Activated CD8-positive, alpha-beta memory T cell treated with anti-CD3 and anti-CD28 coated beads for 1 hour (primary cell): ENCODE measurements around the gene SYTL5.
"Not testable (repeated sequence)": the region's sequence is repeated elsewhere in the genome, so short reads cannot be mapped to it uniquely, and the experiment has no call there.

Source experiments
- DNase-seq, 2 donors: peaks; one replicate each; pipeline ENCODE4 v3.0.0-alpha.2; 2020; ENCODE audit warnings: low read depth in 1 of 2; ENCODE audit errors: extremely low read depth in 1 of 2

SYTL5 gene

GRCh38 chrX:38006291-38006690 lies at the start of gene SYTL5:
Gene SYTL5, plus strand, starts transcription at chrX:38006553. Its CDS starts 27,337 bp downstream, at chrX:38033890.
- DNase-seq = no peak

DNA sequence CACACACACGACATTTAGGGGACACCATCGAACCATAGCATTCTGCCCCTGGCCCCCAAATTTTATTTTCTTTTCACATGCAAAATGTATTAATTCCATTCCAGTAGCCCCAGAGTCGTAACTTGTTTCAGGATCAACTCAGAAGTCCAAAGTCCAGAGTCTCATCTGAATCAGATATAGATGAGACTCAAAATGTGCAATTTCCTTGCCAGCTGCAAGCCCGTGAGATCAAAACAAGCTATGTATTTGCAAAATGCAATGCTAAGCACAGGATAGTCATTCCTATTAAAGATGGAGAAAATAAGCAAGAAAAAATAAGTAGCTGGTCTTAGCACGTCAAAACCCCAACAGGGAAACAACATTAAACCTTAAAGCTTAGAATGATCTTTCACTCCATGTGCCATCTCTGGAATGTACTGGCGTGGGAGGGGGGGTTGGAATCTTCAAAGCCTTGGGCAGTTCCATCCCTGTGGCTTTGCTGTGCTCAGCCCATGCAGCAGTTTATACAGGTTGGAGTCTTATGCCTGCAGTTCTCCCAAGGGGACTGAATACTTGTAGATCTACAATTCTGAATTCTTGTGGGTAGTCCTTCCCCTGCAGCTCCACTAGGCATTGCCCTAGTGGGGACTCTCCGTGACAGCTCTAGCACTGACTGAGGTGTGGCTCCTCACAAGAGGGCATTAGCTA lies 47.7 kb upstream of the SYTL5 start:
- no peak for DNase-seq

DNA sequence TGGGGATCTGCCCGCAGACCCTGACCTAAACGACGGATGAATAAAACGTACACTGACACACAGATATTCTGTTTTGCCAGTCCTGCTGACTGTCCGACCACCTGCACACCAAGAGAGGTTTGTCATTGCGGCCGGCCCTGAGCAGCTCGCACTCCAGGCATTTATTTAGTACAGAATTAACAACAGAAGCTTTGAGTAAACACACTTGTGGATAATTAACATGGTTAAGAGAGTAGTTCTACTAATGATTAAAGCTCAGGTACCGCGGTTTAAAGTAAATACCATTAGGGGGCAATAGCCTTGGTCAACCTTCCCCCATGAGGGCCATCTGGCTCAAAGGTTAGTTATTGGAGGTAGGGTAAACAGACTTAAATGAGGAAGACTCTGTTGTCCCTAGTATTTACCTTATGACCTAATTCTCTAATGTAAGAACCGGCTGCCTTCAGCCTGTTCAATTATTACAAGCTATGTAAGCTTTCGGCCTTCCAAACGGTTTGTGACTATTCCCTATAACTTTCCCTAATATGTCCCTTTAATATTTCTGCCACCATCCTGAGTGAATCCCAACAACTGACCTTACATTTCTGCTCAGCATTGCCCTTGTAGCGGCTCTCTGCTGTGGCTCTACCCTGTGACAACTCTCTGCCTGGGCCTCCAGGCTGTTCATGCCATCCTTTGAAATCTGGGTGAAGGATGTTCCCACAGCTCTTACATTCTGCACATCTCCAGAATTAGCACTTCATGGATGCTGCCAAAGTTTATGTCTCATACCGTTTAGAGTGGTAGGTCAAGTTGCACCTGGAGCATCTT lies 46.9 kb upstream of the SYTL5 start:
- no peak for DNase-seq

DNA sequence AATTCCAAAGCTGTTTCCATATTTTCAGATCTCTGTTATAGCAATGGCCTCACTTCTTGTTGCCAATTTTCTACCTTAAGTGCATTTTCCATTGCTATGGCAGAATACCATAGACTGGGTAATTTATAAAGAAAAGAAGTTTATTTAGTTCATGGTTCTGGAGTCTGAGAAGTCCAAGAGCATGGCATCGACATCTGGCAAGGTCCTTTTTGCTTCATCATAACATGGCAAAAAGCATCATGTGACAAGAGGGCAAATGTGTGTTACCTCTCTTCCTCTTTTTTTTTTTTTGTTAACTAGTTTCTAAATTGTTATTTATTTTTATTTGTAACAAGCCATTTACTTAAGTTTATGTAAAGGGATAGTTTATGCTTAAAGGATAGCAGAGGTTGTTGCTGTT lies 45.2 kb upstream of the SYTL5 start:
- DNase-seq = no peak

DNA sequence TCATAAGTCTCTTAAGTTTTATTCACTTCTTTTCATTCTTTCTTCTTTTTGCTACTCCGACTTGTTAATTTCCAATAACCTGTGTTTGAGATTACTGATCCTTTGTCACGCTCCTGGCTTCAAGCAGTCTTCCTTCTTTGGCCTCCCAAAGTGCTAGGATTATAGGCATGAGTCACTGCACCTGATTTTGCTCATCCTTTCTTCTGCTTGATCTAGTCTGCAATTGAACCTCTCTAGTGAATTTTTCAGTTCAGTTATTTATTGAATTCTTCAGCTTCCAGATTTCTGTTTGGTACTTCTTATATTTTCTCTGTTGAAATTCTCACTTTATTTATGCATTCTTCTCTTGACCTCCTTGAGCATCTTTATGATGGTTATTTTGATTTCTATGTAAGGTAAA lies 38.6 kb upstream of the SYTL5 start:
- DNase-seq = no peak

GRCh38 chrX:37975421-37975820 lies 30.9 kb upstream of the SYTL5 start:
- no peak for DNase-seq

DNA sequence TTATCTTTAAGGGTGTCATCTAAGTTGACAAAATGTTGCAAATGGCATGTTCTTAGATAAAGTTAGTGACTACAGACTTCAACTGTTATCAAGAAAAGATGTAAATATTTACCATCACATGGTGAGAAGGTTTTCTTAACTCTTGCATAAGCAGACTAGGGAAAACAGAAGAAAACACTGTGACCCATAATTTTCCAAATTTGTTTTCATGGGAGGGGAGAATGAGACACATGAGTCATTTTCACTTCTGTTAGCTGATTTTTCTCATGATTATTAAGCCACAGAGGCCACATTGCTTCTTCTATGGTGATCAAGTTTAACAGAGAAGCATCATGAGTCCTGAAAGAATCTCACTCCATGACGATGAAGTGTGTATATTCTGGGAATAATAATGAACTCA lies 30.2 kb upstream of the SYTL5 start:
- no peak for DNase-seq

- DNase-seq = no peak
Observed at GRCh38 chrX:37984880-37985279, 21.5 kb upstream of the SYTL5 start.

- no peak for DNase-seq
Observed at GRCh38 chrX:37986893-37987292, 19.5 kb upstream of the SYTL5 start.

GRCh38 chrX:37989304-37989703 lies 17.0 kb upstream of the SYTL5 start:
- DNase-seq = no peak

GRCh38 chrX:37991303-37991702 lies 15.1 kb upstream of the SYTL5 start:
- DNase-seq = not testable (repeated sequence)

- no peak for DNase-seq
Observed at GRCh38 chrX:37993176-37993575, 13.2 kb upstream of the SYTL5 start.

DNA sequence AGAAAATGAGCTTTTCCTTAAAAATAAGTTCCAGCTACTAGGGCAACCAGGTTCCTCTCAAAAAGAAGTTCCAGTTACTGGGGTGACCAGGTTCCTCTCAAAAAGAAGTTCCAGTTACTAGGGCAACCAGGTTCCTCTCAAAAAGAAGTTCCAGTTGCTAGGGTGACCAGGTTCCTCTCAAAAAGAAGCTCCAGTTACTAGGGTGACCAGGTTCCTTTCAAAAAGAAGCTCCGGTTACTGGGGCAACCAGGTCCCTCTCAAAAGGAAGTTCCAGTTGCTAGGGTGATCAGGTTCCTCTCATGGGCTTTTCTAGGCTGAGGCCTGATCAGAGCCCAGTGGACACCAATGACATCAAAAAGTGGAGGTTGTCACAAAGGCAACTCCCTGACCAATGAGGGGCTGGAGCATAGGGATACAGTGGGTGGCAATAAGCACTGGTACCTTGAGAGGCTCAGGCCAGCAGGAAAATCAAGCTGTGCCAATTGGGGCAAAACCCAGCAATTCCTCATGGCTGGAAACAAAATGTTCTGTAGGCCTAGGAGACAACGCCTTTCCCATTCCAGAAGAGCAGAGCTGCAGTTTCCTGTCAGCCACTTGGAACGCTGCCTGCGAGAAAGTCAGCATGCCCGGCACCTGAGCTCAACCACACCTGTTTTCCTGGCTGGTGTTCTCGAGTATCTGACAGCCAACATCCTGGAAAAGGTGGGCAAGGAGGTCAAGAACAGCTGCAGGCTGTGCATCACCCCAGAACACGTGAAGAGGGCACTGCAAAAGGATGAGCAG lies 12.3 kb upstream of the SYTL5 start:
- DNase-seq = no peak

DNA sequence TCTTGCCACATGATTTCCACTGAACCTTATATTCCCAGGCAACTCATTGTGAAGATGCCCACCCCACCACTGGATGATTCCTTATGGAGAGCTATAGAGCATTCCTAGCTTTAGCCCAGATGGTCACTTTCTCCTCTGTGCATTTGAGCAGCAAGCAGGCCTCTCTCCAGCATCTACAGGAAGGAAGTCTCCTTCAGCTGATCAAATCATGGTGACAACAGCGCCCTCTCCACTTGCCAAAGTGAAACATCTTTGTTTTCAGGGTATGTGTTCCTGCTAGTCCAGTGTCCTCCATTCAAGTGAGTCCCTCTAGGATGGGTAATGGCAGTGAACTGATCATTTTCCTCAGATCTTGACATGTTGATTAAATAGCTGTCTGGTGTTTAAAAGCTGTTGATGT lies 10.9 kb upstream of the SYTL5 start:
- no peak for DNase-seq

DNA sequence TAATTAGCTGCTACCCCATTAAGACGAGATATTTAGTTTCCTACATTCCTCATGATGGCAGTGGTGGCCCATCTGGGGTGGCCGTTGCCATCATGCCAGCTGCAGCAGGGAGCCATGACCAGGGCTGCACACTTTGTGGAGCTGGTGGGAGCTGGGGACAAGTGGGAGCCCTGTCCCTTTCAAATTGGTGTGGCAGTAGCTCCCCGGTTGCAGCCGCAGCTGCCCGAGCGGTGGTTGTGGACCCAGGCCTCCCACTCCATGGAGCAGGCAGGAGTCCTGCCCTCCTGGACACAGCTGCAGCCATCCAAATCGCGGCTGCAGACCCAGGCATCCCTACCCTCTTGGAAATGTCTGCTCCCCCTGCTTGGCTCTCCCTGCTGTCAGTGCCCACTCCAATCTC lies 9.3 kb upstream of the SYTL5 start:
- DNase-seq = no peak

GRCh38 chrX:37998586-37999262 lies 7.6 kb upstream of the SYTL5 start:
- DNase-seq = no peak

DNA sequence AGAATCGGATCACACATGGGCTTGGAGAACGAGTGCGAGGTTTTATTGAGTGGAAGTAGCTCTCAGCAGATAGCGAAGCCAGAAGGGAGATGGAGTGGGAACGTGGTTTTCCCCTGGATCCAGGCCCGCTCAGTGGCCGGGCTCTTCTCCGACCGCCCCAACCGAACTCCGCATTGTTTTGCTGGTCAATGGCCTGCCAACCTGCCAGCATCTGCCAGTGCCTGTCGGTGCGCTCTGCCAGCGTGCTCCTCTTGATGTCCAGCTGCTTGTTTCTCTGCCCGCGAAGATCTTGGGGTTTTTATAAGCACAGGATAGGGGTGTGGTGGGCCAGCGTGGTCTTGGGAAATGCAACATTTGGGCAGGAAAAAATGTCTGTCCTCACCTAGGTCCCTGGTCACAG lies 5.6 kb upstream of the SYTL5 start:
- no peak for DNase-seq

GRCh38 chrX:38004046-38004445 lies 2.3 kb upstream of the SYTL5 start:
- DNase-seq = no peak

GRCh38 chrX:38006778-38007177 lies 425 bp downstream of the SYTL5 start:
- no peak for DNase-seq

DNA sequence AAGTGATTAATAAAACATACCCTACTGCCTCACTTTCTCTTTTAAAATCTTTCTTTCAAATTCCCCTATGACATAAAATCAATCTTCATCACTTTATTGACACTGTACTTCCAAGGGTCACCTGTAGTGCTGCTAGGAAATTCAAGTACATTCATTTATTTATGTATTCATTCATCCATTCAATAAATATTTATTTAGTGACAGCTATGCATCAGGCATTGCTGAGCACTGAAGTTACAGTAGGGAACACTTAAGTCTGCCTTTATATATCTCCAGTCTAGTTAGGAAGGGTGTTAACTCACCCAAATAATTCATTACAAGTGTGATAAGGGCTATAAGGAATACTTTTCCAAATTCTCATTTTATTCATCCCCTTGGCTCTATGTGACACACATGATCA lies 2.3 kb downstream of the SYTL5 start:
- no peak for DNase-seq

- no peak for DNase-seq
Observed at GRCh38 chrX:38009641-38010040, 3.3 kb downstream of the SYTL5 start.
